Loucy (cell line): Measurements from ENCODE around the gene C12orf56.

ENCODE experiments used
- CTCF ChIP-seq: fragments of 200-600 bp; sonication (generic); conservative IDR thresholded peaks from 2 replicates; pipeline ENCODE4 v1.5.1; 2014; ENCODE audit warnings: mild to moderate bottlenecking, antibody characterized with exemption, low read length
- EZH2phosphoT487 ChIP-seq: fragments of 200-600 bp; IDR thresholded peaks from 2 replicates; pipeline ENCODE4 v1.6.1; 2018; ENCODE audit warnings: antibody characterized with exemption, mild to moderate bottlenecking, moderate library complexity, borderline replicate concordance

- peak; percentile 59 for TF ChIP-seq CTCF
- no peak for TF ChIP-seq EZH2phosphoT487
Observed at GRCh38 chr12:64273527-64274403, 116.8 kb downstream of the C12orf56 start.
